Activated CD4-positive, alpha-beta memory T cell treated with anti-CD3 and anti-CD28 coated beads for 36 hours (primary cell): ENCODE data around the gene TAF1B. TPM values are rescaled to one million over a fixed set of nuclear protein-coding genes. Genes with fewer than 3 reads are reported as not detected.

Experiments
- CTCF ChIA-PET: fragments of 350-600 bp; sonication (Branson Sonifier 250); formaldehyde crosslinking; loops from one replicate; lab custom pipeline; 2021; ENCODE audit warnings: antibody characterized with exemption, inconsistent platforms; lab: Charles Lee
- POLR2A ChIA-PET: fragments of 350-600 bp; sonication (Branson Sonifier 250); formaldehyde crosslinking; loops from one replicate; lab custom pipeline; 2021; ENCODE audit warnings: antibody characterized with exemption; lab: Charles Lee
- DNase-seq: peaks from one replicate; pipeline ENCODE4 v3.0.0-alpha.2; 2020
- H3K27ac Mint-ChIP-seq: one replicate; pipeline ENCODE4 v1.8.0; 2021; ENCODE audit warnings: mixed read lengths
- H3K27me3 Mint-ChIP-seq: one replicate; pipeline ENCODE4 v1.8.0; 2021; ENCODE audit warnings: mixed read lengths
- H3K36me3 Mint-ChIP-seq: one replicate; pipeline ENCODE4 v1.8.0; 2021; ENCODE audit warnings: mixed read lengths
- H3K4me1 Mint-ChIP-seq: one replicate; pipeline ENCODE4 v1.8.0; 2021; ENCODE audit warnings: low read depth, mixed read lengths
- H3K4me3 Mint-ChIP-seq: one replicate; pipeline ENCODE4 v1.8.0; 2021; ENCODE audit warnings: mild to moderate bottlenecking, mixed read lengths
- H3K9me3 Mint-ChIP-seq: one replicate; pipeline ENCODE4 v1.8.0; 2021; ENCODE audit warnings: mixed read lengths
- intact Hi-C: fragments of 100-400 bp; cut with micrococcal nuclease; formaldehyde crosslinking; loops from one replicate; pipeline ENCODE4 v1.15.1; 2023
- total RNA-seq, 2 experiments: library from RNA; stranded (reverse); gene quantifications; one replicate each; pipeline ENCODE4 v1.2.3, GENCODE V29; 2021

Gene TAF1B
- total RNA-seq, 2 experiments from 2014 or later, result 32.6 TPM

- Mint-ChIP-seq H3K4me1 (no peaks in the 10 kb centered on the region), H3K36me3 (peaks cover 16% of the 10 kb centered on the region), H3K27me3 (no peaks in the 10 kb centered on the region), H3K4me3 (no peak overlapping the region), H3K9me3 (peaks cover 4% of the 10 kb centered on the region), H3K27ac (no peak overlapping the region)
- intact Hi-C loops, result no loop called here
- no peak for DNase-seq
- ChIA-PET CTCF (interaction anchor here (1.3 kb wide), 1 partner anchor 68 kb away, joined by 4 read pairs; no protein-coding TSS in a partner anchor), POLR2A (interaction anchor here (1.2 kb wide), 1 partner anchor 10 kb away, joined by 3 read pairs; no protein-coding TSS in a partner anchor)
Observed at GRCh38 chr2:9867881-9868280, 24.6 kb downstream of the TAF1B start.

- no peaks in the 10 kb centered on the region for H3K4me1 Mint-ChIP-seq
- H3K27ac Mint-ChIP-seq, result no peak overlapping the region
- no peaks in the 10 kb centered on the region for H3K27me3 Mint-ChIP-seq
- no peaks in the 10 kb centered on the region for H3K9me3 Mint-ChIP-seq
- H3K36me3 Mint-ChIP-seq, result peaks cover 41% of the 10 kb centered on the region
- no peak for DNase-seq
- intact Hi-C loops, result no loop called here
- H3K4me3 Mint-ChIP-seq, result no peak overlapping the region
- ChIA-PET POLR2A (no interaction called here), CTCF (no interaction called here)
Observed at GRCh38 chr2:9873337-9873736, 30.1 kb downstream of the TAF1B start.

- H3K27ac Mint-ChIP-seq, result no peak overlapping the region
Observed at GRCh38 chr2:9877026-9877425, 33.8 kb downstream of the TAF1B start.

GRCh38 chr2:9877726-9878125 lies 34.5 kb downstream of the TAF1B start:
- no peaks in the 10 kb centered on the region for H3K9me3 Mint-ChIP-seq

More at GRCh38 chr2:9877026-9877425, 33.8 kb downstream of the TAF1B start:
- POLR2A ChIA-PET, result no interaction called here
- intact Hi-C loops, result no loop called here
- CTCF ChIA-PET, result interaction anchor here (0.6 to 0.7 kb wide), 2 partner anchors 36 to 64 kb away, joined by 3 read pairs; no protein-coding TSS in a partner anchor
- peaks cover 40% of the 10 kb centered on the region for H3K36me3 Mint-ChIP-seq
- no peak overlapping the region for H3K4me3 Mint-ChIP-seq
- H3K9me3 Mint-ChIP-seq, result no peaks in the 10 kb centered on the region
- no peak for DNase-seq
- no peaks in the 10 kb centered on the region for H3K27me3 Mint-ChIP-seq
- no peaks in the 10 kb centered on the region for H3K4me1 Mint-ChIP-seq

GRCh38 chr2:9879455-9880194 lies 36.4 kb downstream of the TAF1B start:
- POLR2A ChIA-PET, result interaction anchor here (0.7 kb wide), 1 partner anchor 9 kb away, joined by 3 read pairs; no protein-coding TSS in a partner anchor
- H3K27ac Mint-ChIP-seq, result no peak overlapping the region
- no peak overlapping the region for H3K4me3 Mint-ChIP-seq
- intact Hi-C loops, result no loop called here
- H3K27me3 Mint-ChIP-seq, result no peaks in the 10 kb centered on the region
- no peak for DNase-seq
- peaks cover 33% of the 10 kb centered on the region for H3K36me3 Mint-ChIP-seq
- H3K9me3 Mint-ChIP-seq, result no peaks in the 10 kb centered on the region
- no peaks in the 10 kb centered on the region for H3K4me1 Mint-ChIP-seq
- CTCF ChIA-PET, result interaction anchor here (1.3 kb wide), 1 partner anchor 105 kb away, joined by 4 read pairs; no protein-coding TSS in a partner anchor

More at GRCh38 chr2:9877726-9878125, 34.5 kb downstream of the TAF1B start:
- Mint-ChIP-seq H3K4me1 (no peaks in the 10 kb centered on the region), H3K4me3 (no peak overlapping the region), H3K27me3 (no peaks in the 10 kb centered on the region), H3K27ac (no peak overlapping the region), H3K36me3 (peaks cover 40% of the 10 kb centered on the region)
- POLR2A ChIA-PET, result interaction anchor here (0.9 kb wide), 1 partner anchor 9 kb away, joined by 3 read pairs; no protein-coding TSS in a partner anchor
- intact Hi-C loops, result no loop called here
- no peak for DNase-seq
- CTCF ChIA-PET, result interaction anchor here (0.7 kb wide), 1 partner anchor 65 kb away, joined by 3 read pairs; no protein-coding TSS in a partner anchor

GRCh38 chr2:9883897-9884296 lies 40.6 kb downstream of the TAF1B start:
- Mint-ChIP-seq H3K27me3 (no peaks in the 10 kb centered on the region), H3K27ac (no peak overlapping the region), H3K9me3 (peaks cover 12% of the 10 kb centered on the region), H3K4me3 (no peak overlapping the region), H3K4me1 (peaks cover 2% of the 10 kb centered on the region), H3K36me3 (peaks cover 44% of the 10 kb centered on the region)
- intact Hi-C loops, result no loop called here
- ChIA-PET CTCF (interaction anchor here (1.1 to 1.4 kb wide), 2 partner anchors 31 to 70 kb away, joined by 3 to 4 read pairs; no protein-coding TSS in a partner anchor), POLR2A (no interaction called here)
- no peak for DNase-seq

- Mint-ChIP-seq H3K27me3 (no peaks in the 10 kb centered on the region), H3K27ac (no peak overlapping the region), H3K9me3 (peaks cover 12% of the 10 kb centered on the region), H3K36me3 (peaks cover 44% of the 10 kb centered on the region), H3K4me3 (no peak overlapping the region), H3K4me1 (peaks cover 6% of the 10 kb centered on the region)
- ChIA-PET POLR2A (no interaction called here), CTCF (interaction anchor here (1.1 to 1.4 kb wide), 2 partner anchors 30 to 70 kb away, joined by 3 to 4 read pairs; no protein-coding TSS in a partner anchor)
- DNase-seq, result no peak
- intact Hi-C loops, result no loop called here
Observed at GRCh38 chr2:9884436-9884835, 41.2 kb downstream of the TAF1B start.

GRCh38 chr2:9885036-9885684 lies 41.9 kb downstream of the TAF1B start:
- H3K4me3 Mint-ChIP-seq, result no peak overlapping the region
- no peak overlapping the region for H3K27ac Mint-ChIP-seq
- peaks cover 6% of the 10 kb centered on the region for H3K4me1 Mint-ChIP-seq
- ChIA-PET CTCF (interaction anchor here (1.3 to 1.6 kb wide), 3 partner anchors 29 to 188 kb away, joined by 3 to 4 read pairs (median 4); no protein-coding TSS in a partner anchor), POLR2A (no interaction called here)
- DNase-seq, result no peak
- H3K36me3 Mint-ChIP-seq, result peaks cover 39% of the 10 kb centered on the region
- intact Hi-C loops, result no loop called here
- H3K9me3 Mint-ChIP-seq, result peaks cover 12% of the 10 kb centered on the region
- no peaks in the 10 kb centered on the region for H3K27me3 Mint-ChIP-seq

GRCh38 chr2:9887513-9887912 lies 44.2 kb downstream of the TAF1B start:
- Mint-ChIP-seq H3K4me3 (no peak overlapping the region), H3K27ac (no peak overlapping the region), H3K4me1 (peaks cover 6% of the 10 kb centered on the region), H3K9me3 (peaks cover 12% of the 10 kb centered on the region), H3K36me3 (peaks cover 40% of the 10 kb centered on the region), H3K27me3 (no peaks in the 10 kb centered on the region)
- intact Hi-C loops, result no loop called here
- ChIA-PET CTCF (interaction anchor here (0.6 kb wide), 1 partner anchor 19 kb away, joined by 3 read pairs; no protein-coding TSS in a partner anchor), POLR2A (no interaction called here)
- DNase-seq, result no peak

GRCh38 chr2:9889812-9890261 lies 46.6 kb downstream of the TAF1B start:
- ChIA-PET CTCF (interaction anchor here (1.2 to 2.0 kb wide), 2 partner anchors 76 to 159 kb away, joined by 4 to 6 read pairs; no protein-coding TSS in a partner anchor), POLR2A (no interaction called here)
- intact Hi-C loops, result no loop called here
- no peak overlapping the region for H3K4me3 Mint-ChIP-seq
- H3K4me1 Mint-ChIP-seq, result peaks cover 6% of the 10 kb centered on the region
- DNase-seq, result no peak
- no peak overlapping the region for H3K27ac Mint-ChIP-seq
- H3K36me3 Mint-ChIP-seq, result peaks cover 40% of the 10 kb centered on the region
- H3K27me3 Mint-ChIP-seq, result no peaks in the 10 kb centered on the region
- peaks cover 12% of the 10 kb centered on the region for H3K9me3 Mint-ChIP-seq

GRCh38 chr2:9892236-9892635 lies 49.0 kb downstream of the TAF1B start:
- intact Hi-C loops, result no loop called here
- H3K4me3 Mint-ChIP-seq, result no peak overlapping the region
- H3K36me3 Mint-ChIP-seq, result peaks cover 22% of the 10 kb centered on the region
- POLR2A ChIA-PET, result no interaction called here
- CTCF ChIA-PET, result no interaction called here
- H3K27ac Mint-ChIP-seq, result no peak overlapping the region
- H3K27me3 Mint-ChIP-seq, result no peaks in the 10 kb centered on the region
- H3K9me3 Mint-ChIP-seq, result peaks cover 5% of the 10 kb centered on the region
- peaks cover 19% of the 10 kb centered on the region for H3K4me1 Mint-ChIP-seq
- no peak for DNase-seq
